ENCODE data around the gene KAZN. TPM values are rescaled to one million over a fixed set of nuclear protein-coding genes. Genes with fewer than 3 reads are reported as not detected.

The KAZN gene
- total and polyA plus RNA-seq, 8 donors: 11.1 to 37.5 (median 30.2) TPM

GRCh38 chr1:14994148-14994547, 395.7 kb downstream of the KAZN start:
- Histone ChIP-seq H3K4me1 (peaks cover 0 to 22% of the 10 kb centered on the region in 2 donors), H3K27ac (no peak overlapping the region), H3K27me3 (no peaks in the 10 kb centered on the region), H3K9me3 (no peaks in the 10 kb centered on the region), H3K36me3 (no peaks in the 10 kb centered on the region), H3K4me3 (no peak overlapping the region)
- intact Hi-C loops (cut with DNase I): no loop called here
- no peak for TF ChIP-seq CTCF (IDR thresholded peaks at IDR 0.05)
- ATAC-seq: no peak
- peak in 1 of 4 donors; percentile 54 for DNase-seq

GRCh38 chr1:14994841-14995437, 396.5 kb downstream of the KAZN start:
- ATAC-seq (no peak), DNase-seq (peak in 1 of 4 donors; percentile 41)
- H3K36me3 ChIP-seq: no peaks in the 10 kb centered on the region
- H3K9me3 ChIP-seq: no peaks in the 10 kb centered on the region
- intact Hi-C loops (cut with DNase I): no loop called here
- no peaks in the 10 kb centered on the region for H3K27me3 ChIP-seq
- H3K27ac ChIP-seq: no peak overlapping the region
- no peak for TF ChIP-seq CTCF (IDR thresholded peaks at IDR 0.05)
- H3K4me1 ChIP-seq: peaks cover 0 to 22% of the 10 kb centered on the region in 2 donors
- H3K4me3 ChIP-seq: no peak overlapping the region

- H3K9me3 ChIP-seq: no peaks in the 10 kb centered on the region
- DNase-seq (peak in 1 of 4 donors; percentile 64), ATAC-seq (no peak)
- H3K27me3 ChIP-seq: no peaks in the 10 kb centered on the region
- no peak overlapping the region for H3K4me3 ChIP-seq
- H3K4me1 ChIP-seq: peaks cover 0 to 25% of the 10 kb centered on the region in 2 donors
- intact Hi-C loops (cut with DNase I): no loop called here
- no peak for TF ChIP-seq CTCF (IDR thresholded peaks at IDR 0.05)
- H3K36me3 ChIP-seq: no peaks in the 10 kb centered on the region
- peak overlapping the region in 1 of 2 donors; percentile 5 for H3K27ac ChIP-seq
Measured at GRCh38 chr1:14996133-14997050, 397.9 kb downstream of the KAZN start.

- no peaks in the 10 kb centered on the region for H3K27me3 ChIP-seq
- no peak for TF ChIP-seq CTCF (IDR thresholded peaks at IDR 0.05)
- DNase-seq: peak in 1 of 4 donors; percentile 37
- no peak for ATAC-seq
- H3K9me3 ChIP-seq: no peaks in the 10 kb centered on the region
- no peaks in the 10 kb centered on the region for H3K36me3 ChIP-seq
- H3K27ac ChIP-seq: no peak overlapping the region
- H3K4me3 ChIP-seq: no peak overlapping the region
- intact Hi-C loops (cut with DNase I): no loop called here
- peaks cover 0 to 25% of the 10 kb centered on the region in 2 donors for H3K4me1 ChIP-seq
Measured at GRCh38 chr1:14997646-14998276, 399.3 kb downstream of the KAZN start.

GRCh38 chr1:14999441-14999840, 401.0 kb downstream of the KAZN start:
- Histone ChIP-seq H3K4me1 (peaks cover 0 to 25% of the 10 kb centered on the region in 2 donors), H3K36me3 (no peaks in the 10 kb centered on the region), H3K27me3 (no peaks in the 10 kb centered on the region), H3K4me3 (no peak overlapping the region), H3K27ac (no peak overlapping the region), H3K9me3 (no peaks in the 10 kb centered on the region)
- intact Hi-C loops (cut with DNase I): no loop called here
- no peak for TF ChIP-seq CTCF (IDR thresholded peaks at IDR 0.05)
- ATAC-seq: no peak
- no peak for DNase-seq

Data from left lung (tissue), 10 donors.